ENCODE results near the gene UMODL1.

The UMODL1 gene

GRCh38 chr21:42191064-42191463 is 119.9 kb downstream of the UMODL1 start:
- TF ChIP-seq CTCF (IDR thresholded peaks at IDR 0.05; ENCODE audit: low read depth, low read length), result no peak
- DNase-seq, result no peak
- no peaks in the 10 kb centered on the region for H3K36me3 ChIP-seq
- H3K27me3 ChIP-seq, result no peaks in the 10 kb centered on the region
- H3K4me1 ChIP-seq, result no peaks in the 10 kb centered on the region
- H3K4me3 ChIP-seq (ENCODE audit: low read depth, low read length), result no peak overlapping the region
- H3K9me3 ChIP-seq, result no peaks in the 10 kb centered on the region

- Histone ChIP-seq H3K36me3 (no peaks in the 10 kb centered on the region), H3K4me1 (no peaks in the 10 kb centered on the region), H3K27me3 (no peaks in the 10 kb centered on the region), H3K4me3 (ENCODE audit: low read depth, low read length) (no peak overlapping the region), H3K9me3 (no peaks in the 10 kb centered on the region)
- no peak for DNase-seq
- TF ChIP-seq CTCF (IDR thresholded peaks at IDR 0.05; ENCODE audit: low read depth, low read length), result no peak
Observed at GRCh38 chr21:42191696-42192595, 120.8 kb downstream of the UMODL1 start.

Measured in BE2C (cell line).